HepG2 (cell line): Measurements from ENCODE around the gene WDR35. TPM values are rescaled to one million over a fixed set of nuclear protein-coding genes. Genes with fewer than 3 reads are reported as not detected.
A peak's percentile ranks its signal among the peaks of the same experiment; 100 is the strongest.

Experiments
- ADNP ChIP-seq: sonication (generic); formaldehyde crosslinking; IDR thresholded peaks from 2 replicates; pipeline ENCODE4 v1.4.0; 2020; ENCODE audit warnings: missing genetic modification reagents
- ESRRA ChIP-seq: sonication (generic); formaldehyde crosslinking; IDR thresholded peaks from 2 replicates; pipeline ENCODE4 v1.5.1; 2020; ENCODE audit warnings: mild to moderate bottlenecking, low read depth, missing genetic modification reagents
- NFATC3 ChIP-seq: sonication (generic); formaldehyde crosslinking; IDR thresholded peaks from 2 replicates; pipeline ENCODE4 v1.5.1; 2020; ENCODE audit warnings: mild to moderate bottlenecking, missing genetic modification reagents
- SSRP1 ChIP-seq: IDR thresholded peaks from 2 replicates; pipeline ENCODE4 v1.6.1; 2016; ENCODE audit warnings: control low read depth
- U2AF2 ChIP-seq: fragments of 200-400 bp; formaldehyde crosslinking; IDR thresholded peaks from 2 replicates; pipeline ENCODE4 v1.6.1; 2017; ENCODE audit warnings: low read depth, mild to moderate bottlenecking, low read length
- ZBTB21 ChIP-seq: sonication (generic); formaldehyde crosslinking; IDR thresholded peaks from 2 replicates; pipeline ENCODE4 v1.4.0; 2020; ENCODE audit warnings: missing genetic modification reagents
- polyA plus RNA-seq, 8 experiments: library from polyadenylated mRNA; depleted of rRNA in 3 of 8; stranded (reverse) in 7 of 8; unstranded in 1 of 8; fragments of >200 nt; fragmentation: Illumina TruSeq in 4 of 8; extraction: Trizol in 4 of 8; gene quantifications; 2 replicates each; pipeline versions ENCODE4 v1.2.1 to v1.2.3, GENCODE V29; 2011 to 2016; ENCODE audit warnings: low read depth in 4 of 8, missing spikeins in 1 of 8, mixed read lengths in 1 of 8; ENCODE audit not compliant: insufficient read depth in 1 of 8
- total RNA-seq, 5 experiments: library from RNA; depleted of rRNA; stranded (reverse); fragments of >200 nt; fragmentation: Illumina TruSeq; extraction: Trizol; gene quantifications; 2 replicates each; pipeline ENCODE4 v1.2.3, GENCODE V29; 2016; ENCODE audit warnings: low read depth in 1 of 5
- TF ChIP-seq, protein P1 (sequence below): IDR thresholded peaks from 2 replicates; pipeline ENCODE4 v1.6.1; 2016; ENCODE audit warnings: low read depth
- TF ChIP-seq, protein P2 (sequence below): sonication (generic); formaldehyde crosslinking; IDR thresholded peaks from 2 replicates; pipeline ENCODE4 v1.4.0; 2020; ENCODE audit warnings: mild to moderate bottlenecking, missing genetic modification reagents
- TF ChIP-seq, protein P3 (sequence below): sonication (generic); formaldehyde crosslinking; IDR thresholded peaks from 2 replicates; pipeline ENCODE4 v1.8.1; 2023; ENCODE audit warnings: mild to moderate bottlenecking, missing genetic modification reagents
- TF ChIP-seq, protein P4 (sequence below): sonication (generic); formaldehyde crosslinking; IDR thresholded peaks from 2 replicates; pipeline ENCODE4 v1.4.0; 2020; ENCODE audit warnings: mild to moderate bottlenecking, missing genetic modification reagents
- TF ChIP-seq, protein P5 (sequence below): sonication (generic); formaldehyde crosslinking; IDR thresholded peaks from 2 replicates; pipeline ENCODE4 v1.4.0; 2020; ENCODE audit warnings: missing genetic modification reagents, mild to moderate bottlenecking, borderline replicate concordance
- TF ChIP-seq, protein P6 (sequence below): sonication (generic); formaldehyde crosslinking; IDR thresholded peaks from 2 replicates; pipeline ENCODE4 v1.4.0; 2020; ENCODE audit warnings: low read depth, mild to moderate bottlenecking, missing genetic modification reagents

The WDR35 gene
- total and polyA plus RNA-seq, 2 of the 13 experiments (the other 11 are each of a cell fraction or from before 2014, with no cell fraction given): 11.1 to 19.6 TPM

DNA sequence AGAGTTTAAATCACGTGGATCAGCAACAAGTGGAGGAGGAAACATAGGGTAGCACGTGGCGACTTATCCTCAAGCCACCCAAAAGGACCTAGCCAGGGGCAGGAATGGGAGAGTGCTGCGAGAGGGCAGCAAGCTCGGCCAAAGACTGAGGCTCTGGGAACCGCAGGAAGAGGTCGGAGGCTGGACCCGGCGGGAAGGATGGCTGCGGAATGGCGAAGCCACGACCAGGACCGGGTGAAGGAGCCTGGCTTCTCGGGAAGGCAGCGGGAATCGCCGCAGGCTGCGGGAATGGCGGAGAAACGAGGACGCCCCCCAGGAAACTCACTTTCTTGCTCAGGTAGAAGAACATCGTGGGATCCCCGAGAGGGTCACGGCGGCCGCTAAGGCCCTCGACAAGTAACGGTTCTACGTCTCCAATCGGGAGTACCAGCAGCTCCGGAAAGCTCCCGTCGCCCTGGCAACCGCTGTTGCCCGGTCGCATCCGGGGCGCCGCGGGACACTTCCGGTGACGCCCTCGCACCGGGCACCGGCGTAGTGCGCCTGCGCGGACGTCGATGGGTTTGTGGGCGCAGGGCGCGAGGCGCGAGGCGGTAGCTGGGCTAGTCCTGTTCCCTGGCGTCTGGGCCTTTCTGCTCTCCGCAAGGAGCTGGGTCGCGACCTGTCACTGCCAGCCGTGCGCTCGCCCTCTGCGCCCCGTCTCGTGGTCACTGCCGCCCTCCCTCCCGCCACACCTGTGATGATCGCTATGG is at the start of gene WDR35 (continued):
- TF ChIP-seq, protein P1, sequence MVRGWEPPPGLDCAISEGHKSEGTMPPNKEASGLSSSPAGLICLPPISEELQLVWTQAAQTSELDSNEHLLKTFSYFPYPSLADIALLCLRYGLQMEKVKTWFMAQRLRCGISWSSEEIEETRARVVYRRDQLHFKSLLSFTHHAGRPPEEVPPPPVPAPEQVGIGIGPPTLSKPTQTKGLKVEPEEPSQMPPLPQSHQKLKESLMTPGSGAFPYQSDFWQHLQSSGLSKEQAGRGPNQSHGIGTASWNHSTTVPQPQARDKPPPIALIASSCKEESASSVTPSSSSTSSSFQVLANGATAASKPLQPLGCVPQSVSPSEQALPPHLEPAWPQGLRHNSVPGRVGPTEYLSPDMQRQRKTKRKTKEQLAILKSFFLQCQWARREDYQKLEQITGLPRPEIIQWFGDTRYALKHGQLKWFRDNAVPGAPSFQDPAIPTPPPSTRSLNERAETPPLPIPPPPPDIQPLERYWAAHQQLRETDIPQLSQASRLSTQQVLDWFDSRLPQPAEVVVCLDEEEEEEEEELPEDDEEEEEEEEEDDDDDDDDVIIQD (CRISPR knock-in tag): peak; percentile 28; the same call in 1 of the 2 replicates
- TF ChIP-seq, protein P2, sequence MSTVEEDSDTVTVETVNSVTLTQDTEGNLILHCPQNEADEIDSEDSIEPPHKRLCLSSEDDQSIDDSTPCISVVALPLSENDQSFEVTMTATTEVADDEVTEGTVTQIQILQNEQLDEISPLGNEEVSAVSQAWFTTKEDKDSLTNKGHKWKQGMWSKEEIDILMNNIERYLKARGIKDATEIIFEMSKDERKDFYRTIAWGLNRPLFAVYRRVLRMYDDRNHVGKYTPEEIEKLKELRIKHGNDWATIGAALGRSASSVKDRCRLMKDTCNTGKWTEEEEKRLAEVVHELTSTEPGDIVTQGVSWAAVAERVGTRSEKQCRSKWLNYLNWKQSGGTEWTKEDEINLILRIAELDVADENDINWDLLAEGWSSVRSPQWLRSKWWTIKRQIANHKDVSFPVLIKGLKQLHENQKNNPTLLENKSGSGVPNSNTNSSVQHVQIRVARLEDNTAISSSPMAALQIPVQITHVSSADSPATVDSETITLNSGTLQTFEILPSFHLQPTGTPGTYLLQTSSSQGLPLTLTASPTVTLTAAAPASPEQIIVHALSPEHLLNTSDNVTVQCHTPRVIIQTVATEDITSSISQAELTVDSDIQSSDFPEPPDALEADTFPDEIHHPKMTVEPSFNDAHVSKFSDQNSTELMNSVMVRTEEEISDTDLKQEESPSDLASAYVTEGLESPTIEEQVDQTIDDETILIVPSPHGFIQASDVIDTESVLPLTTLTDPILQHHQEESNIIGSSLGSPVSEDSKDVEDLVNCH (CRISPR knock-in tag): 0 out of 2 replicates have a peak, but pooled peaks have one; percentile 19
- peak; percentile 98 for TF ChIP-seq U2AF2
- TF ChIP-seq ADNP (CRISPR knock-in tag): no peak
- TF ChIP-seq ESRRA (CRISPR knock-in tag): peak; percentile 88
- TF ChIP-seq, protein P3, sequence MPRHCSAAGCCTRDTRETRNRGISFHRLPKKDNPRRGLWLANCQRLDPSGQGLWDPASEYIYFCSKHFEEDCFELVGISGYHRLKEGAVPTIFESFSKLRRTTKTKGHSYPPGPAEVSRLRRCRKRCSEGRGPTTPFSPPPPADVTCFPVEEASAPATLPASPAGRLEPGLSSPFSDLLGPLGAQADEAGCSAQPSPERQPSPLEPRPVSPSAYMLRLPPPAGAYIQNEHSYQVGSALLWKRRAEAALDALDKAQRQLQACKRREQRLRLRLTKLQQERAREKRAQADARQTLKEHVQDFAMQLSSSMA (CRISPR knock-in tag): peak; percentile 98
- TF ChIP-seq NFATC3: peak; percentile 81; the same call in 1 of the 2 replicates
- peak; percentile 87; the same call in 1 of the 2 replicates for TF ChIP-seq SSRP1
- TF ChIP-seq, protein P4, sequence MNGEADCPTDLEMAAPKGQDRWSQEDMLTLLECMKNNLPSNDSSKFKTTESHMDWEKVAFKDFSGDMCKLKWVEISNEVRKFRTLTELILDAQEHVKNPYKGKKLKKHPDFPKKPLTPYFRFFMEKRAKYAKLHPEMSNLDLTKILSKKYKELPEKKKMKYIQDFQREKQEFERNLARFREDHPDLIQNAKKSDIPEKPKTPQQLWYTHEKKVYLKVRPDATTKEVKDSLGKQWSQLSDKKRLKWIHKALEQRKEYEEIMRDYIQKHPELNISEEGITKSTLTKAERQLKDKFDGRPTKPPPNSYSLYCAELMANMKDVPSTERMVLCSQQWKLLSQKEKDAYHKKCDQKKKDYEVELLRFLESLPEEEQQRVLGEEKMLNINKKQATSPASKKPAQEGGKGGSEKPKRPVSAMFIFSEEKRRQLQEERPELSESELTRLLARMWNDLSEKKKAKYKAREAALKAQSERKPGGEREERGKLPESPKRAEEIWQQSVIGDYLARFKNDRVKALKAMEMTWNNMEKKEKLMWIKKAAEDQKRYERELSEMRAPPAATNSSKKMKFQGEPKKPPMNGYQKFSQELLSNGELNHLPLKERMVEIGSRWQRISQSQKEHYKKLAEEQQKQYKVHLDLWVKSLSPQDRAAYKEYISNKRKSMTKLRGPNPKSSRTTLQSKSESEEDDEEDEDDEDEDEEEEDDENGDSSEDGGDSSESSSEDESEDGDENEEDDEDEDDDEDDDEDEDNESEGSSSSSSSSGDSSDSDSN (CRISPR knock-in tag): peak; percentile 96
- TF ChIP-seq, protein P5, sequence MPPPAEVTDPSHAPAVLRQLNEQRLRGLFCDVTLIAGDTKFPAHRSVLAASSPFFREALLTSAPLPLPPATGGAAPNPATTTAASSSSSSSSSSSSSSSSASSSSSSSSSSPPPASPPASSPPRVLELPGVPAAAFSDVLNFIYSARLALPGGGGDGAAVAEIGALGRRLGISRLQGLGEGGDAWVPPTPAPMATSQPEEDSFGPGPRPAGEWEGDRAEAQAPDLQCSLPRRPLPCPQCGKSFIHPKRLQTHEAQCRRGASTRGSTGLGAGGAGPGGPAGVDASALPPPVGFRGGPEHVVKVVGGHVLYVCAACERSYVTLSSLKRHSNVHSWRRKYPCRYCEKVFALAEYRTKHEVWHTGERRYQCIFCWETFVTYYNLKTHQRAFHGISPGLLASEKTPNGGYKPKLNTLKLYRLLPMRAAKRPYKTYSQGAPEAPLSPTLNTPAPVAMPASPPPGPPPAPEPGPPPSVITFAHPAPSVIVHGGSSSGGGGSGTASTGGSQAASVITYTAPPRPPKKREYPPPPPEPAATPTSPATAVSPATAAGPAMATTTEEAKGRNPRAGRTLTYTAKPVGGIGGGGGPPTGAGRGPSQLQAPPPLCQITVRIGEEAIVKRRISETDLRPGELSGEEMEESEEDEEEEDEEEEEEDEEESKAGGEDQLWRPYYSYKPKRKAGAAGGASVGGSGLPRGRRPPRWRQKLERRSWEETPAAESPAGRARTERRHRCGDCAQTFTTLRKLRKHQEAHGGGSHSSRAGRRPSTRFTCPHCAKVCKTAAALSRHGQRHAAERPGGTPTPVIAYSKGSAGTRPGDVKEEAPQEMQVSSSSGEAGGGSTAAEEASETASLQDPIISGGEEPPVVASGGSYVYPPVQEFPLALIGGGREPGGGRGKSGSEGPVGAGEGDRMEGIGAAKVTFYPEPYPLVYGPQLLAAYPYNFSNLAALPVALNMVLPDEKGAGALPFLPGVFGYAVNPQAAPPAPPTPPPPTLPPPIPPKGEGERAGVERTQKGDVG: peak; percentile 85; the same call in 1 of the 2 replicates
- TF ChIP-seq, protein P6, sequence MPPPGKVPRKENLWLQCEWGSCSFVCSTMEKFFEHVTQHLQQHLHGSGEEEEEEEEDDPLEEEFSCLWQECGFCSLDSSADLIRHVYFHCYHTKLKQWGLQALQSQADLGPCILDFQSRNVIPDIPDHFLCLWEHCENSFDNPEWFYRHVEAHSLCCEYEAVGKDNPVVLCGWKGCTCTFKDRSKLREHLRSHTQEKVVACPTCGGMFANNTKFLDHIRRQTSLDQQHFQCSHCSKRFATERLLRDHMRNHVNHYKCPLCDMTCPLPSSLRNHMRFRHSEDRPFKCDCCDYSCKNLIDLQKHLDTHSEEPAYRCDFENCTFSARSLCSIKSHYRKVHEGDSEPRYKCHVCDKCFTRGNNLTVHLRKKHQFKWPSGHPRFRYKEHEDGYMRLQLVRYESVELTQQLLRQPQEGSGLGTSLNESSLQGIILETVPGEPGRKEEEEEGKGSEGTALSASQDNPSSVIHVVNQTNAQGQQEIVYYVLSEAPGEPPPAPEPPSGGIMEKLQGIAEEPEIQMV (CRISPR knock-in tag): no peak
- TF ChIP-seq ZBTB21 (CRISPR knock-in tag): no peak
